ENCODE results near the gene IFNGR2. TPM values are rescaled to one million over a fixed set of nuclear protein-coding genes. Genes with fewer than 3 reads are reported as not detected.
"Not testable (repeated sequence)": the region's sequence is repeated elsewhere in the genome, so short reads cannot be mapped to it uniquely, and the experiment has no call there.

IFNGR2 gene
- total RNA-seq, 2 experiments from 2014 or later = 16.4 to 18.9 TPM

DNA sequence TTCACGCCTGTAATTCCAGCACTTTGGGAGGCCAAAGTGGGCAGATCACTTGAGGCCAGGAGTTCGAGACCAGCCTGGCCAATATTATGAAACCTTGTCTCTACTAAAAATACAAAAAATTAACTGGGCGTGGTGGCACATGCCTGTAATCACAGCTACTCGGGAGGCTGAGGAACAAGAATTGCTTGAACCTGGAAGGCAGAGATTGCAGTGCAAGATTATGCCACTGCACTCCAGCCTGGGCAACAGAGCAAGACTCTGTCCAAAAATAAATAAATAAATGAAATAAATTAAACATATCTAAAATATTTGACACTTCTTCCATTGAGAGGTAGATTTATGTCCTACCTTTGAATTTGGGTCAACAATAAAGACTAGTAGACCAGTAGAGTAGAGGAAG, 66.0 kb downstream of the IFNGR2 start:
- H3K27ac Mint-ChIP-seq; POLR2A ChIA-PET; intact Hi-C loops (cut with DNase I, micrococcal nuclease); DNase-seq; H3K9me3 Mint-ChIP-seq (ENCODE audit: low read depth); H3K27me3 Mint-ChIP-seq; H3K36me3 Mint-ChIP-seq (ENCODE audit: low read depth); H3K4me3 Mint-ChIP-seq; CTCF ChIA-PET; ATAC-seq; H3K4me1 Mint-ChIP-seq: not testable (repeated sequence)

DNA sequence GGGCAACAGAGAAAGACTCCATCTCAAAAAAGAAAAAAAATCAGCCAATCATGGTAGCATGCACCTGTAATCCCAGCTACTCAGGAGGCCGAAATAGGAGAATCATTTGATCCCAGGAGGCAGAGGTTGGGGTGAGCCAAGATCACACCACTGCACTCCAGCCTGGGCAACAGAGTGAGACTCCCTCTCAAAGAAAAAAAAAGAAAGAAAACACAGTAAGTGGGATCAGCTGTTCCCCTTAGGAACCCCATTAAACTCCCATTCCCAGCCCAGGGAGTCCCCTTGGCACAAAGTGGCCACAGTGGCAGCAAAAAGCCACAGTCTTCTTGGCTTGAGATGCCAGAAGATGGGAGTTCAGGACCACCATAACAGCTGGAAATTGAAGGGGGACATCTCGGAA, 67.5 kb downstream of the IFNGR2 start:
- Mint-ChIP-seq H3K27me3 (no peaks in the 10 kb centered on the region), H3K27ac (no peak overlapping the region), H3K36me3 (ENCODE audit: low read depth) (no peaks in the 10 kb centered on the region), H3K4me3 (no peak overlapping the region), H3K9me3 (ENCODE audit: low read depth) (no peaks in the 10 kb centered on the region), H3K4me1 (peaks cover 4% of the 10 kb centered on the region)
- CTCF ChIA-PET = interaction anchor here (0.6 kb wide), 1 partner anchor 286 kb away, joined by 3 read pairs; no protein-coding TSS in a partner anchor
- ATAC-seq (no peak), DNase-seq (no peak)
- POLR2A ChIA-PET = no interaction called here
- intact Hi-C loops (cut with DNase I, micrococcal nuclease) = no loop called here

DNA sequence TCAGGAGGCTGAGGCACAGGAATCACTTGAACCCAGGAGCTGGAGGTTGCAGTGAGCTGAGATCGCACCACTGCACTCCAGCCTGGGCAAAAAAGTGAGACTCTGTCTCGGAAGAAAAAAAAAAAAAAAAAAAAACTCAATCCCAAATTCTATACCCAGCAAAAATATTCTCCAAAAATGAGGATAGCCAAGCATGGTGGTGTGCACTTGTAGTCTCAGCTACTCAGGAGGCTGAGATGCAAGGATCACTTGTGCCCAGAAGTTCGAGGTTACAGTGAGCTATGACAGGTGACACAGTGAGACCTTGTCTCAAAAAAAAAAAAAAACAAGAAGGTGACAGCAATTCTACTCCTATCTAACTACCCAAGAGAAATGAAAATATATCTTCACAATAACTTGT, 70.1 kb downstream of the IFNGR2 start:
- Mint-ChIP-seq H3K9me3 (ENCODE audit: low read depth) (no peaks in the 10 kb centered on the region), H3K27ac (no peak overlapping the region), H3K36me3 (ENCODE audit: low read depth) (peaks cover 2% of the 10 kb centered on the region), H3K4me3 (no peak overlapping the region), H3K27me3 (no peaks in the 10 kb centered on the region), H3K4me1 (peaks cover 7% of the 10 kb centered on the region)
- ATAC-seq (no peak), DNase-seq (no peak)
- CTCF ChIA-PET = interaction anchor here (1.2 kb wide), 1 partner anchor 12 kb away, joined by 3 read pairs; no protein-coding TSS in a partner anchor
- POLR2A ChIA-PET = no interaction called here
- intact Hi-C loops (cut with DNase I, micrococcal nuclease) = no loop called here

DNA sequence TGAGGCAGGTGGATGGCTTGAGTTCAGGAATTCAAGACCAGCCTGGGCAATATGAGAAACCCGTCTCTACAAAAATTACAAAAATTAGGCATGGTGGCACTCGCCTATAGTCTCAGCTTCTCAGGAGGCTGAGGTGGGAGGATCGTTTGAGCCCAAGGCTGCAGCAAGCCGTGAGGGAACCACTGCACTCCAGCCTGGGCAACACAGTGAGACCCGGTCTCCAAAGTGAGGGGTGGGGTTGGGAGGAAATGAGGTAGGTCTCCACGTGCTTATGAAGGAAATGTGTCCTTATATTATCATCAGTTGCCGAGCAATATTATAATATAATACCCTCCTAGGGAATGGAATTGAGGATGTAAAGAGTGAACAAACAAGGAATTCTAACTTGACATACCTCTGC, 73.9 kb downstream of the IFNGR2 start:
- H3K36me3 Mint-ChIP-seq (ENCODE audit: low read depth) = peaks cover 2% of the 10 kb centered on the region
- no peaks in the 10 kb centered on the region for H3K27me3 Mint-ChIP-seq
- ATAC-seq = no peak
- H3K27ac Mint-ChIP-seq = no peak overlapping the region
- intact Hi-C loops (cut with DNase I, micrococcal nuclease) = loop anchor here in 1 of 2 experiments (5.0 kb wide), 2 partner anchors 750 to 1085 kb away; partner anchors contain the start of genes SYNJ1 and URB1
- CTCF ChIA-PET = interaction anchor here (1.5 kb wide), 1 partner anchor 115 kb away, joined by 3 read pairs; no protein-coding TSS in a partner anchor
- POLR2A ChIA-PET = no interaction called here
- H3K4me3 Mint-ChIP-seq = no peak overlapping the region
- DNase-seq = no peak
- H3K9me3 Mint-ChIP-seq (ENCODE audit: low read depth) = no peaks in the 10 kb centered on the region
- H3K4me1 Mint-ChIP-seq = peaks cover 17% of the 10 kb centered on the region

DNA sequence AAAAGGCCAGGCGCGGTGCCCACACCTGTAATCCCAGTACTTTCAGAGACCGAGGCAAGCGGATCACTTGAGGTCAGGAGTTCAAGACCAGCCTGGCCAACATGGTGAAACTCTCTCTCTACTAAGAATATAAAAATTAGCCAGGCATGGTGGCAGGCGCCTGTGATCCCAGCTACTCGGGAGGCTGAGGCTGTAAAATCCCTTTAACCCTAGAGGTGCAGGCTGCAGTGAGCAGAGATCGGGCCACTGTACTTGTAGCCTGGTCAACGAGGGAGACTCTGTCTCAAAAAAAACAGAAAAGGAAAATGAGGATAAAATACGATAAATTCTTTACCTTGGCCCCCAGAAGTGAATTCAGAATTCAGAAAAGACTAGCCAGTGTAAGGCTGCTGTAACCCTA, 75.0 kb downstream of the IFNGR2 start:
- intact Hi-C loops (cut with DNase I, micrococcal nuclease) = loop anchor here (2.0 to 5.0 kb wide), 5 partner anchors 43 to 1086 kb away; partner anchors contain the start of genes GART (in 1 of the 2), SON (in 1 of the 2), SYNJ1 (in 1 of the 2) and URB1 (in 1 of the 2)
- DNase-seq (no peak), ATAC-seq (no peak)
- Mint-ChIP-seq H3K27me3 (no peaks in the 10 kb centered on the region), H3K36me3 (ENCODE audit: low read depth) (peaks cover 2% of the 10 kb centered on the region), H3K4me3 (peak overlapping the region; percentile 83), H3K4me1 (peaks cover 17% of the 10 kb centered on the region), H3K9me3 (ENCODE audit: low read depth) (no peaks in the 10 kb centered on the region), H3K27ac (peak overlapping the region; percentile 88)
- ChIA-PET CTCF (no interaction called here), POLR2A (no interaction called here)

DNA sequence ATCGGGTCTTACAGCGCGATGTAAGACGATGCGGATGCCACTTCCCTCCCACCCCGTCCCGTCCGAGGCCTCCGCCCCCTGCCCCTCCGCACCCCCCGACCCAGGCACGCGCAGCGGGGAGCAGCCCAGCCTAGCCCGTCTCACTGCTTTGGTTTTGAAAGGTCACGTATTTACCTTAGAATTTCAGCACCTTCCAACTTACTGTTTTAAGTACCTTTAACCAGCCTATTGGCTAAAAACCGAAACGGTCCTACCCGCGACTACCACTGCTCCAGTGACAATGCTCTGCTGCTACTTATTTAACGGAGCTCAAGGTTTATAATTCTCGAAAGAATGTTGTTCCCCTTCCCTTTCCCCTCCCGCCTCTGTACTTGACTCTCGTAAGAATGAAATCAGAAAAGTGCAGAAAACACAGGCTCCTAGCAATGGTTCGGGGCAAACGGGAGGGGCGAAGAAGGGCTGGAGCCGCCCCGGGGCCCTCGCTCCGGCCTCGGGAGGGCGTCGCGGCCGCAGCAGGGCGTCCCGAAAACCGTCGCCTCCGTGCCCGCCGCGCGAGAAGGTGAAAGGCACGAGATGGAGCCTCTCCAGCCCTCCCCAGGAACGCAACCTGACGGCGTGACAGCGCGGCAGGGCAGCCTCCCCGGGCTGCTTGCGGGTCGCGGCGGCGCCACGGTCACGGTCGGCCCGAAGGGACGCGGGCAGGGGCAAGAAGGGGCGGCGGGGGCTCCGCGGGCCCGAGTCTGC, 75.9 kb downstream of the IFNGR2 start:
- Mint-ChIP-seq H3K36me3 (ENCODE audit: low read depth) (peaks cover 2% of the 10 kb centered on the region), H3K27me3 (no peaks in the 10 kb centered on the region), H3K4me1 (peaks cover 17% of the 10 kb centered on the region), H3K9me3 (ENCODE audit: low read depth) (no peaks in the 10 kb centered on the region), H3K27ac (peak overlapping the region; percentile 88), H3K4me3 (peak overlapping the region; percentile 83)
- ChIA-PET CTCF (interaction anchor here (0.7 to 2.9 kb wide), 6 partner anchors 12 to 128 kb away, joined by 3 to 17 read pairs (median 4); partner anchors contain the start of genes DNAJC28 and DONSON), POLR2A (interaction anchor here (0.6 to 2.6 kb wide), 8 partner anchors 12 to 708 kb away, joined by 3 to 43 read pairs (median 6); partner anchors contain the start of genes DNAJC28, DONSON, IFNAR1 and PAXBP1)
- intact Hi-C loops (cut with DNase I, micrococcal nuclease) = loop anchor here (1.0 to 5.0 kb wide), 6 partner anchors 44 to 1087 kb away; partner anchors contain the start of genes GART (in 2 of the 2), SON (in 1 of the 2), SYNJ1 (in 1 of the 2) and URB1 (in 1 of the 2)
- ATAC-seq (peak; percentile 4), DNase-seq (peak; percentile 64)

DNA sequence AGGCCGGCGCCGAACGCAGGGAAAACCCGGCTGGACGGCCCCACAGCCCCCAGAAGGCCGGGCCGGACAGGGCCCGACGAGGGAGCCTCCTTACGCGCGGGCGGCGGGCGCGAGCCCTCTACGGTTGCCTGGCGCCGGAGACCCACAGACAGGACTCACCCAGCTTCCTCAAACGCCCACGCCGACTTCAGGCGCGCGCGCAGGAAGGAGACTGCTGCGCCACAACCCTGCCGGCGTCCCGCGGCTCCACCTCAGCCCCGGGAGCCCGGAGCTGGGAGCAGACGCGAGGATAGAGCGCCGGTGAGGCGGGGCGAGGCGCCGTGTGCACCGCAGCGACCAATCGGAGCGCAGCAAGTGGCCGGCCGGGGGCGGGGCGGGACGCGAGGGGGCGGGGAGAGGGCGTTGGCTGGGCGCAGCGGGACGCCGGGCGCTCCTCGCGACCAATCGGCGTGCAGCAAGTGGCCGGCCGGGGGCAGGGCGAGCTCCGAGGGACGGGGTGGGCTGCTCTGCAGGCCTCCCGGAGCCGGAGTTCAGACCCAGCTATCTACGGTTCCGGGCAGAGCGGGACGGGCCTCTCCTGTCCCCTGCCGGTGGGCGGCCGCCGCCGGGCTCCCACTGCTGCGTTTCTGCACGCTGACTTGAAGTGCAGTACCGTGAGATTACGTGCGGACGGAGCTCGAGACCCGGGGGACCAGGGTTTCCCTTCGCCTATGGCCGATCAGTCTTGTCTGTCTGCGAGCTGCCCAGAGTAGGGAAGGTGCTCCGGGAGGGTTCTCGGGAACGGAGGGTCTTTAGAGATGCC, 76.7 kb downstream of the IFNGR2 start, which contains the start of gene TMEM50B:
Gene TMEM50B (minus strand): TSS at position 296 of the 802 bp plus-strand sequence. CDS start 11,089 bp downstream, outside the sequence.
- H3K27me3 Mint-ChIP-seq = no peaks in the 10 kb centered on the region
- ChIA-PET POLR2A (interaction anchor here (0.6 to 2.6 kb wide), 11 partner anchors 11 to 708 kb away, joined by 3 to 43 read pairs (median 5); partner anchors contain the start of genes DNAJC28, DONSON, IFNAR1 and PAXBP1), CTCF (interaction anchor here (0.7 to 2.9 kb wide), 13 partner anchors 9 to 155 kb away, joined by 3 to 17 read pairs (median 4); partner anchors contain the start of genes DNAJC28, DONSON, IFNAR1 and SON)
- peaks cover 17% of the 10 kb centered on the region for H3K4me1 Mint-ChIP-seq
- intact Hi-C loops (cut with DNase I, micrococcal nuclease) = loop anchor here (1.0 to 5.0 kb wide), 12 partner anchors 11 to 1088 kb away; partner anchors contain the start of genes DNAJC28 (in 2 of the 2), GART (in 2 of the 2), CRYZL1 (in 1 of the 2) and DONSON (in 1 of the 2)
- ATAC-seq = peak; percentile 97
- peak; percentile 99 for DNase-seq
- H3K9me3 Mint-ChIP-seq (ENCODE audit: low read depth) = no peaks in the 10 kb centered on the region
- peak within 1 kb of the TSS; percentile 88 for H3K27ac Mint-ChIP-seq
- peaks cover 2% of the 10 kb centered on the region for H3K36me3 Mint-ChIP-seq (ENCODE audit: low read depth)
- peak within 1 kb of the TSS; percentile 83 for H3K4me3 Mint-ChIP-seq

DNA sequence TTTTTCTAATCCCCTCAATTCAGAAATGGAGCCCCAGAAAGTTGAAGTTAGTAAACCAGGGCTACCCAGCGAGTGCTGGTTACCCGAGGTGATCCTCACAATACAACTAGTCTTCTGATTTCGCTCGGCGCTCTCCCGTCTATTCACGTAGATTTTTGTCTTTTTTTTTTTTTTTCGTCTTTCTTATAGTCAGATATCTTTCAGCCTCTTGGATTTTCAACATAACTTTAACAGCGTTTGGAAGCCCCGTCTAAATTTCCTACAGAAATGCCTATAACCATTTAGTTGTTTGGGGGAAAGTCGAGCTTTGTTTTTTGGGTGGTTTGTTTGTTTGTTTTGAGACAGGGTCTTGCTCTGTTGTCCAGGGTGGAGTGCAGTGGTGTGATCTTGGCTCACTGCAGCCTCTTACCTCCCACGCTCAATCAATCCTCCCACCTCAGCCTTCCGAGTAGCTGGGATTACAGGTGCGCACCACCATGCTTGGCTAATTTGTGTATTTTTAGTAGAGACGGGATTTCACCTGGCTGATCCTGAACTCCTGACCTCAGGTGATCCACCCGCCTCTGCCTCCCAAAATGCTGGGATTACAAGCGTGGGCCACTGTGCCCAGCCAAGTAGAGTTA, 77.4 kb downstream of the IFNGR2 start:
- no peak for DNase-seq
- peaks cover 17% of the 10 kb centered on the region for H3K4me1 Mint-ChIP-seq
- peak overlapping the region; percentile 78 for H3K27ac Mint-ChIP-seq
- POLR2A ChIA-PET = interaction anchor here (0.7 to 2.6 kb wide), 6 partner anchors 10 to 119 kb away, joined by 3 to 43 read pairs (median 4); partner anchors contain the start of genes DNAJC28 and SON
- intact Hi-C loops (cut with DNase I, micrococcal nuclease) = loop anchor here (1.0 kb wide), 6 partner anchors 11 to 708 kb away; partner anchors contain the start of genes DNAJC28 (in 2 of the 2), CRYZL1 (in 1 of the 2), DONSON (in 1 of the 2) and IFNAR1 (in 1 of the 2)
- ATAC-seq = no peak
- CTCF ChIA-PET = interaction anchor here (0.7 to 2.9 kb wide), 10 partner anchors 9 to 156 kb away, joined by 3 to 17 read pairs (median 4); partner anchors contain the start of genes DNAJC28 and IFNAR1
- peak overlapping the region; percentile 83 for H3K4me3 Mint-ChIP-seq
- H3K36me3 Mint-ChIP-seq (ENCODE audit: low read depth) = peaks cover 2% of the 10 kb centered on the region
- no peaks in the 10 kb centered on the region for H3K27me3 Mint-ChIP-seq
- no peaks in the 10 kb centered on the region for H3K9me3 Mint-ChIP-seq (ENCODE audit: low read depth)

DNA sequence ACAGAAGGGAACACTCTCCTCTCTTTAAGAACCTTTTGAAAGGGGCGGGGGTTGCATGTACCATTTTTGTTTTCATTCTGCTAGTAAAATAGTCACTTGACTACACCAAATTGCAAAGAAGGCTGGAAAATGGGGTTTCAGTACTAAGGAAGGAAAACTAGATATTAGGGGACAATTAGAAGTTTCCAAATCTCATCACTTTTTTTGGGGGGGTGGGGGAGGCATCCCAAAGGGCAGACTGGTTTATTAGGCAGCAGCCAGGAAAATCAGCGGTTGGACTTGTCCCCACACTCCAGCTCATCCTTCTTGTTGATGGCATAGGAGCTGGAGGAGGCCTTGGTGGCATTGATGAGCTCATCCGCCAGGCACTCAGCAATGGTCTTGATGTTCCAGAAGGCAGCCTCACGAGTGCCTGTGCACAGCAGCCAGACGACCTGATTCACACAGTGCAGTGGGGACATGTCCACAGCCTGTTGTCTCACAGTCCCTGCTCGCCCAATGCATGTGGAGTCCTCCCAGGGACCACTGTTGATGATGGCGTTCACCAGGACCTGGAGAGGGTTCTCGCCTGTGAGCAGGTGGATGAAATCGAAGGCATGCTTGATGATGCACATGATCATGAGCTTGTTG, 78.2 kb downstream of the IFNGR2 start:
- H3K27ac Mint-ChIP-seq = no peak overlapping the region
- ATAC-seq = no peak

More for the DNA sequence above, 78.2 kb downstream of the IFNGR2 start:
- no peaks in the 10 kb centered on the region for H3K27me3 Mint-ChIP-seq
- peak overlapping the region; percentile 83 for H3K4me3 Mint-ChIP-seq
- H3K36me3 Mint-ChIP-seq (ENCODE audit: low read depth) = peaks cover 2% of the 10 kb centered on the region
- peaks cover 17% of the 10 kb centered on the region for H3K4me1 Mint-ChIP-seq
- intact Hi-C loops (cut with DNase I, micrococcal nuclease) = no loop called here
- ChIA-PET POLR2A (interaction anchor here (1.0 to 2.6 kb wide), 2 partner anchors 9 kb away, joined by 3 to 43 read pairs; partner anchors contain the start of gene DNAJC28), CTCF (interaction anchor here (0.5 to 2.9 kb wide), 3 partner anchors 10 to 559 kb away, joined by 3 to 17 read pairs (median 4); partner anchors contain the start of gene DNAJC28)
- no peak for DNase-seq
- no peaks in the 10 kb centered on the region for H3K9me3 Mint-ChIP-seq (ENCODE audit: low read depth)

Measured in activated CD4-positive, alpha-beta T cell treated with anti-CD3 and anti-CD28 coated beads for 36 hours (primary cell).